ENCODE results near the gene FFAR3.

GRCh38 chr19:35399231-35399630, 41.0 kb downstream of the FFAR3 start:
- TF ChIP-seq, protein P1, sequence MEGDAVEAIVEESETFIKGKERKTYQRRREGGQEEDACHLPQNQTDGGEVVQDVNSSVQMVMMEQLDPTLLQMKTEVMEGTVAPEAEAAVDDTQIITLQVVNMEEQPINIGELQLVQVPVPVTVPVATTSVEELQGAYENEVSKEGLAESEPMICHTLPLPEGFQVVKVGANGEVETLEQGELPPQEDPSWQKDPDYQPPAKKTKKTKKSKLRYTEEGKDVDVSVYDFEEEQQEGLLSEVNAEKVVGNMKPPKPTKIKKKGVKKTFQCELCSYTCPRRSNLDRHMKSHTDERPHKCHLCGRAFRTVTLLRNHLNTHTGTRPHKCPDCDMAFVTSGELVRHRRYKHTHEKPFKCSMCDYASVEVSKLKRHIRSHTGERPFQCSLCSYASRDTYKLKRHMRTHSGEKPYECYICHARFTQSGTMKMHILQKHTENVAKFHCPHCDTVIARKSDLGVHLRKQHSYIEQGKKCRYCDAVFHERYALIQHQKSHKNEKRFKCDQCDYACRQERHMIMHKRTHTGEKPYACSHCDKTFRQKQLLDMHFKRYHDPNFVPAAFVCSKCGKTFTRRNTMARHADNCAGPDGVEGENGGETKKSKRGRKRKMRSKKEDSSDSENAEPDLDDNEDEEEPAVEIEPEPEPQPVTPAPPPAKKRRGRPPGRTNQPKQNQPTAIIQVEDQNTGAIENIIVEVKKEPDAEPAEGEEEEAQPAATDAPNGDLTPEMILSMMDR (conservative IDR thresholded peaks at IDR 0.05 in 1 of 2, IDR thresholded peaks at IDR 0.05 in 1 of 2; ENCODE audit: low read depth in 1 of 2, low read length in 2 of 2), result no peak
- TF ChIP-seq EZH2 (IDR thresholded peaks at IDR 0.05; ENCODE audit: low read length, missing control alignments), result no peak
